Femur (tissue), 1 donor: ENCODE results near the gene SCGN.
"Not testable (repeated sequence)": the region's sequence is repeated elsewhere in the genome, so short reads cannot be mapped to it uniquely, and the experiment has no call there.

ENCODE experiments used
- DNase-seq: peaks from one replicate; pipeline ENCODE4 v3.0.0-alpha.2; 2017

SCGN gene

GRCh38 chr6:25732468-25733198 lies 80.6 kb downstream of the SCGN start:
- no peak for DNase-seq

- DNase-seq: no peak
Measured at GRCh38 chr6:25735261-25735660, 83.2 kb downstream of the SCGN start.

- DNase-seq: no peak
Measured at GRCh38 chr6:25743868-25744267, 91.9 kb downstream of the SCGN start.

- DNase-seq: no peak
Measured at GRCh38 chr6:25745836-25746235, 93.8 kb downstream of the SCGN start.

- DNase-seq: no peak
Measured at GRCh38 chr6:25746968-25747367, 95.0 kb downstream of the SCGN start.

- no peak for DNase-seq
Measured at GRCh38 chr6:25747477-25747876, 95.5 kb downstream of the SCGN start.

- DNase-seq: no peak
Measured at GRCh38 chr6:25748049-25748448, 96.0 kb downstream of the SCGN start.

- DNase-seq: not testable (repeated sequence)
Measured at GRCh38 chr6:25748601-25749517, 96.8 kb downstream of the SCGN start.

GRCh38 chr6:25749837-25750236 lies 97.8 kb downstream of the SCGN start:
- DNase-seq: no peak

- DNase-seq: no peak
Measured at GRCh38 chr6:25750906-25751305, 98.9 kb downstream of the SCGN start.
